AG04450 (cell line): Measurements from ENCODE around the gene MCC. TPM values are rescaled to one million over a fixed set of nuclear protein-coding genes. Genes with fewer than 3 reads are reported as not detected.
"Not testable (repeated sequence)": the region's sequence is repeated elsewhere in the genome, so short reads cannot be mapped to it uniquely, and the experiment has no call there.

Experiments
- CTCF ChIA-PET: fragments of 300-600, 350-600 bp; formaldehyde crosslinking; extraction: SDS; loops from one replicate; lab custom pipeline; 2022; ENCODE audit warnings: antibody characterized with exemption, inconsistent platforms; lab: Charles Lee
- POLR2A ChIA-PET: fragments of 350-600 bp; formaldehyde crosslinking; extraction: SDS; loops from one replicate; lab custom pipeline; 2021; ENCODE audit warnings: antibody characterized with exemption, inconsistent platforms; lab: Yijun Ruan, JAX
- DNase-seq: peaks from one replicate; pipeline ENCODE4 v3.0.0-alpha.2; 2011; ENCODE audit warnings: low read depth, low spot score
- H3K27ac ChIP-seq: one replicate; pipeline ENCODE4 v1.5.1; 2012; ENCODE audit warnings: low read depth, low read length, control low read depth
- H3K27me3 ChIP-seq: one replicate; pipeline ENCODE4 v1.6.0; 2012; ENCODE audit warnings: low read length; ENCODE audit not compliant: control insufficient read depth, insufficient read depth
- H3K4me3 ChIP-seq: 2 replicates; pipeline ENCODE4 v1.5.1; 2011; ENCODE audit warnings: mild to moderate bottlenecking, low read depth, low read length, control low read depth
- H3K9me3 ChIP-seq: 2 replicates; pipeline ENCODE4 v1.5.1; 2012; ENCODE audit warnings: low read length; ENCODE audit not compliant: control insufficient read depth, insufficient read depth
- polyA plus RNA-seq: library from polyadenylated mRNA; depleted of rRNA; stranded (reverse); fragments of >200 nt; gene quantifications from 2 replicates; pipeline ENCODE4 v1.2.3, GENCODE V29; 2011
- TF ChIP-seq, protein P1 (sequence below): IDR thresholded peaks from 2 replicates; pipeline ENCODE4 v1.5.1; 2011; ENCODE audit warnings: low read depth, low read length, control low read depth, inconsistent platforms

The MCC gene
- polyA plus RNA-seq, 1 experiment: 17.5 TPM

GRCh38 chr5:113474100-113474728 lies 14.0 kb downstream of the MCC start:
- Histone ChIP-seq H3K9me3 (peaks cover 8% of the 10 kb centered on the region), H3K27ac (no peak overlapping the region), H3K4me3 (no peak overlapping the region), H3K27me3 (peaks cover 2% of the 10 kb centered on the region)
- TF ChIP-seq, protein P1, sequence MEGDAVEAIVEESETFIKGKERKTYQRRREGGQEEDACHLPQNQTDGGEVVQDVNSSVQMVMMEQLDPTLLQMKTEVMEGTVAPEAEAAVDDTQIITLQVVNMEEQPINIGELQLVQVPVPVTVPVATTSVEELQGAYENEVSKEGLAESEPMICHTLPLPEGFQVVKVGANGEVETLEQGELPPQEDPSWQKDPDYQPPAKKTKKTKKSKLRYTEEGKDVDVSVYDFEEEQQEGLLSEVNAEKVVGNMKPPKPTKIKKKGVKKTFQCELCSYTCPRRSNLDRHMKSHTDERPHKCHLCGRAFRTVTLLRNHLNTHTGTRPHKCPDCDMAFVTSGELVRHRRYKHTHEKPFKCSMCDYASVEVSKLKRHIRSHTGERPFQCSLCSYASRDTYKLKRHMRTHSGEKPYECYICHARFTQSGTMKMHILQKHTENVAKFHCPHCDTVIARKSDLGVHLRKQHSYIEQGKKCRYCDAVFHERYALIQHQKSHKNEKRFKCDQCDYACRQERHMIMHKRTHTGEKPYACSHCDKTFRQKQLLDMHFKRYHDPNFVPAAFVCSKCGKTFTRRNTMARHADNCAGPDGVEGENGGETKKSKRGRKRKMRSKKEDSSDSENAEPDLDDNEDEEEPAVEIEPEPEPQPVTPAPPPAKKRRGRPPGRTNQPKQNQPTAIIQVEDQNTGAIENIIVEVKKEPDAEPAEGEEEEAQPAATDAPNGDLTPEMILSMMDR: no peak
- no peak for DNase-seq
- ChIA-PET POLR2A (no interaction called here), CTCF (interaction anchor here (1.1 to 1.3 kb wide), 2 partner anchors 11 to 478 kb away, joined by 3 read pairs; no protein-coding TSS in a partner anchor)

GRCh38 chr5:113463032-113463431 lies 25.2 kb downstream of the MCC start:
- H3K4me3 ChIP-seq: no peak overlapping the region
- POLR2A ChIA-PET: no interaction called here
- TF ChIP-seq, protein P1: no peak
- DNase-seq: no peak
- CTCF ChIA-PET: no interaction called here
- no peaks in the 10 kb centered on the region for H3K9me3 ChIP-seq
- no peaks in the 10 kb centered on the region for H3K27me3 ChIP-seq
- no peak overlapping the region for H3K27ac ChIP-seq

DNA sequence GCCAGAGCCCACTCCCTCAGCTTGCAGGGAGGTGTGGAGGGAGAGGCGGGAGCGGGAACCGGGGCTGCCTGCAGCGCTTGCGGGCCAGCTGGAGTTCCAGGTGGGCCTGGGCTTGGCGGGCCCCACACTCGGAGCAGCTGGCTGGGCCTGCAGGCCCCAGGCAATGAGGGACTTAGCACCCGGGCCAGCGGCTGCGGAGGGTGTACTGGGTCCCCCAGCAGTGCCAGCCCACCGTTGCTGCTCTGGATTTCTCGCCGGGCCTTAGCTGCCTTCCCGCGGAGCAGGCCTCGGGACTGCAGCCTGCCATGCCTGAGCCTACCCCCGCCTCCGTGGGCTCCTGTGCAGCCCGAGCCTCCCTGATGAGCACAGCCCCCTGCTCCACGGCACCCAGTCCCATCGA lies 31.1 kb downstream of the MCC start:
- H3K27me3 ChIP-seq, POLR2A ChIA-PET, H3K27ac ChIP-seq, DNase-seq, H3K4me3 ChIP-seq, H3K9me3 ChIP-seq, CTCF ChIA-PET: not testable (repeated sequence)

GRCh38 chr5:113452941-113453340 lies 35.3 kb downstream of the MCC start:
- ChIA-PET CTCF (no interaction called here), POLR2A (no interaction called here)
- DNase-seq: no peak
- Histone ChIP-seq H3K27ac (no peak overlapping the region), H3K27me3 (peaks cover 4% of the 10 kb centered on the region), H3K9me3 (no peaks in the 10 kb centered on the region; the same call in 1 of the 2 replicates), H3K4me3 (no peak overlapping the region)
- TF ChIP-seq, protein P1: no peak

- CTCF ChIA-PET: interaction anchor here (0.5 kb wide), 1 partner anchor 77 kb away, joined by 3 read pairs; no protein-coding TSS in a partner anchor
- POLR2A ChIA-PET: no interaction called here
- TF ChIP-seq, protein P1: no peak
These were observed 36.5 kb downstream of the MCC start for GRCh38 chr5:113451797-113452196.

More at GRCh38 chr5:113451797-113452196, 36.5 kb downstream of the MCC start:
- Histone ChIP-seq H3K9me3 (no peaks in the 10 kb centered on the region), H3K4me3 (no peak overlapping the region), H3K27me3 (peaks cover 4% of the 10 kb centered on the region), H3K27ac (no peak overlapping the region)
- no peak for DNase-seq
